ENCODE data around the gene PCDH9.
A peak's percentile ranks its signal among the peaks of the same experiment; 100 is the strongest.
"Not testable (repeated sequence)": the region's sequence is repeated elsewhere in the genome, so short reads cannot be mapped to it uniquely, and the experiment has no call there.

Gene PCDH9

DNA sequence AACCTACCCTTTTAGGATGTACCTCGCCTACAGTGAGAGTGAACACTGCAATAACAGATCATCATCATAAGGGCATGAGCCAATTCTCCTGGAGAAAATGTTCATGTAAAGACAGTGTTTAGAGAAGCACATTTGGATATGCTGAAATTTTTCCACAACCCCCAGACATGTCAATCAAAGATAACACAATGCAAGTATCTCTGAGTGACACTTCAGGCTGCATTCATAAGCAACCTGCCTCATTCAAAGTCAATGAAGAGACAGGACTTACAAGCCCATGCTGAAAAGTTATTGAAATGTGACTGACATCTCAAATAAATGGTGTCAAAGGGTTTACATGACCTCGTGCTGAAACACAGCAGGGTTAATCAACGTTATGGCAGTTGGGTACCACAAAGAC, 102.0 kb downstream of the PCDH9 start:
- DNase-seq (ENCODE audit: low spot score), result no peak

- no peak for DNase-seq (ENCODE audit: low spot score)
These were observed 104.5 kb downstream of the PCDH9 start for GRCh38 chr13:67125681-67126080.

- DNase-seq (ENCODE audit: low spot score), result no peak
These were observed 107.0 kb downstream of the PCDH9 start for GRCh38 chr13:67123165-67123564.

GRCh38 chr13:67122251-67122650, 107.9 kb downstream of the PCDH9 start:
- no peak for DNase-seq (ENCODE audit: low spot score)

- no peak for DNase-seq (ENCODE audit: low spot score)
These were observed 109.1 kb downstream of the PCDH9 start for GRCh38 chr13:67120872-67121531.

- DNase-seq (ENCODE audit: low spot score), result peak; percentile 15
These were observed 110.6 kb downstream of the PCDH9 start for GRCh38 chr13:67119481-67119894.

DNA sequence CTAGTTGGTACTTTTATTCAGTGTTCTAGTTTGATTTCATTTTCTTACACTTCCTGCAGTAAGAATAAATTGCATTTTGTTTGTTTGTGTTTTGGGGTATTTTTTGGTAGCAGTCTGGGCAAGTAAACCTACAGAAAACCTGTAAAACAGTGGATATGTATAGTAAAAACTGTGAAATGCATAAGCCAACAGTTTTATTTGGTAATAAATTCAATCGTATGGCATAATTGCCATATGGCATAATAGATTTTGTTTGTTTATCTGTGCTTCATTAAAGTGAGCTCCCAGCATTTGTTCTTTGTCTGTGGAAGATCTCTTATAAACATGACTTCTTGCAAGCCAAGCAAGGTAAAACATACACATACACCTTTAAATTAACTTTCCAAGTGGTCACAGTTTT, 111.9 kb downstream of the PCDH9 start:
- DNase-seq (ENCODE audit: low spot score), result no peak

- DNase-seq (ENCODE audit: low spot score), result no peak
These were observed 113.1 kb downstream of the PCDH9 start for GRCh38 chr13:67117010-67117550.

GRCh38 chr13:67107979-67108378, 122.2 kb downstream of the PCDH9 start:
- no peak for DNase-seq (ENCODE audit: low spot score)

GRCh38 chr13:67106502-67107057, 123.6 kb downstream of the PCDH9 start:
- DNase-seq (ENCODE audit: low spot score), result no peak

- no peak for DNase-seq (ENCODE audit: low spot score)
These were observed 128.2 kb downstream of the PCDH9 start for GRCh38 chr13:67101730-67102467.

DNA sequence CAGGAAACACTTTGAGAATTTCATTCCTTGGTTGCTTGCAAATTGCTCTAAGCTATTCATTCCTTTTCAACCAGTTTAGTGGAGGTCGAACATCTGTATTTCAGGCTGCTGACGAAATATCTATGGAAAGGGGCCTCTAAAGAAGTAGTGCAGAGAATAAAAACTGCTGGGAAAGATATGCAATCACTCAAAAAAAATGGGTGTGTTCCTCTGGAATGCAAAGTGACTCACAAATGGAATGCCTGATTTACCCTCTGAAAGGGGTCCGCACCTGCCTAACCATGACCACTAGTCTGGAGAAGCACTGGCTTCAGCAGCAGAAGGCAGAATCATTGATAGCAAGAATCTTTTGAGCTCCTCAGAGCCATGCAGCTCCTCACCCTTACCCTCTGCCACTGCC, 129.4 kb downstream of the PCDH9 start:
- DNase-seq (ENCODE audit: low spot score), result no peak

- DNase-seq (ENCODE audit: low spot score), result no peak
These were observed 130.6 kb downstream of the PCDH9 start for GRCh38 chr13:67099494-67099893.

DNA sequence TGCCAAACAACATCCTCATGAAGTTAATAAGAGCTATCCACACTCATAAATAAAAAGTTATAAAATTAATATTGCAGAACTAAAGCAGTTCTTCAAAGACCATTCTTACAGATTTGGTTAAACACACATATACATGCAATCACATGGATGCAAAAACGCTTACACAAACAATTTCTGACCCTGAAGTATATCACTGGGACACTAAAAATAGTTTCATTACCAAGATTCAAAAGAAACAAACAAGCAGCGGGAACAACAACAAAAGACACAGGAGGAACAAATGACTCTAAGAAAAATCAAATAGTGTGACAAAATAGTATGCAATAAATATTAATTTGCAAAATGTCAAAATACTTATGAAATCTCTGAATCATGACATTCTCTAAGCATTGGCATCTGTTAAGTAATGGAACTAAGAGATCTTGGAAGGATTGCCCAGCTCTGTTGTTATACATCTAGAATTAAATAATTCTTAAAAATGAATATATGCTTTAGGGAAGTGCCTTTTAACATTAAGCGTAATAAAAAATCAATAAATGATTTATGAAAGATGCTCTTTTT, 132.2 kb downstream of the PCDH9 start:
- DNase-seq (ENCODE audit: low spot score), result no peak

DNA sequence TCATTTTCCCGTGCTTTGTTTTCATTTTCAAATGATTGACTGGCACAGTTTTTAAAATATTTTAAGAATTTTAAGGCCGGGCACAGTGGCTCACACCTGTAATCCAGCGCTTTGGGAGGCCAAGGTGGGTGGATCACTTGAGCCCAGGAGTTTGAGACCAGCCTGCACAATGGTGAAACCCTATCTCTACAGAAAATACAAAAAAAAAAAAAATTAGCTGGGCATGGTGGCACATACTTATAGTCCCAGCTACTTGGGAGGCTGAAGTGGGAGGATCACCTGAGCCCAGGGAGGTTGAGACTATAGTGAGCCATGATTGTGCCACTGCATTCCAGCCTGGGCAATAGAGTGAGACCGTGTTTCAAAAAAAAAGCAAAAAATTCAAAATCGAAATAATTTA, 133.2 kb downstream of the PCDH9 start:
- DNase-seq (ENCODE audit: low spot score), result not testable (repeated sequence)

DNA sequence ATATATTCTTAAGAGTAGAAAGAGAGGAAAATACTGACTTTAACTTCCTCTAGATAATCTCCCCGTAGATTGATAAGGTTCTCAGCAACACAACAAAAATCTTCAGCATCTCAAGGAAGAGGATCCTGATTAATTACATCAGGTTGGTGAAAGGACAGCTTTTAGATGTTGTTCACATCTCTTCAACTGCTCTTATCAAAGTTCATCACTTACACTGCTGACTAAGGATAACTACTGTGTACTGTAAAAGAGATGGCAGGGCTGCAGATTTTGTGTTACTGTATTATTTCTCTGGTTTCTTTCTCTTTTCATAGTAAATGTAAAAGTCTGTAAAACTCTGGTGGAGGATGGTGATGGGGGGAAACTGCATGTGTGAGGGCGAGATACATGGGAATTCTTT, 133.7 kb downstream of the PCDH9 start:
- no peak for DNase-seq (ENCODE audit: low spot score)

DNA sequence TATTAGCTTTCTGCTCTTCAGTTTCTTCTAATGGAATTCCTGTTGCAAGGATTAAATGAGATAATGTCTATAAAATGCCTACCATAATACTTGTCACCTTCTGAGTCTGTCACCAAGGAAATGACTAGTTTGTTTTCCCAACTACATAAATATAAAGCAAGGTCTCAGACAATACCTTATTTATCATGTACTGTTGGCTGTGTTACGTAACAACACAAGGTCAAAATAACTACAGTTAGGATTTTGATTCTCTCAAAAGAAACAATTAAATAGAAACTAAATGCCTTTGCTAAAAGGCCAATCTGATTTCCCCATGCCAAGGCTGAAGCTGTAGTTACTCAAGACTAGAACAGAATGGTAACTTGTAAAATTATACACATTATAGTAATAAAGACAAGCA, 134.5 kb downstream of the PCDH9 start:
- DNase-seq (ENCODE audit: low spot score), result peak; percentile 6

- no peak for DNase-seq (ENCODE audit: low spot score)
These were observed 135.2 kb downstream of the PCDH9 start for GRCh38 chr13:67094952-67095351.

- DNase-seq (ENCODE audit: low spot score), result no peak
These were observed 136.1 kb downstream of the PCDH9 start for GRCh38 chr13:67094078-67094477.

DNA sequence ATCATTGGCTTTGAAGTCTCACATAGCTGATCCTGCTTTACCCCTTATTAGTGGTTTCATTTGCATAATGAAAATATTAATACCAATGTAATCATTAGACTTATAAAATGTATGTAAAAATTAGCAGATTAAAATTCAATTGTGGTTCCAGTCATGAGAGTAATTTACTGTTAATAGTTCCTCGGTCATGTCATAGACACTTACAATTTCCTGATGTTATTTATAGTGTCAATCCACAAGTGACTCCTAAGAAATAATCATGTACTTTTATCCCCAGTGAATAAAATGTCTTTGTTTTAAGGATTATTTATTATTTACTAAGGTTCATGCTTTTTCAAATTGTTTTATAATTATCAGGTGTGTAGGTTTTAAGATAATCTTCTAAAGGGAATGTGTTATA, 138.5 kb downstream of the PCDH9 start:
- no peak for DNase-seq (ENCODE audit: low spot score)

- no peak for DNase-seq (ENCODE audit: low spot score)
These were observed 139.3 kb downstream of the PCDH9 start for GRCh38 chr13:67090856-67091255.

DNA sequence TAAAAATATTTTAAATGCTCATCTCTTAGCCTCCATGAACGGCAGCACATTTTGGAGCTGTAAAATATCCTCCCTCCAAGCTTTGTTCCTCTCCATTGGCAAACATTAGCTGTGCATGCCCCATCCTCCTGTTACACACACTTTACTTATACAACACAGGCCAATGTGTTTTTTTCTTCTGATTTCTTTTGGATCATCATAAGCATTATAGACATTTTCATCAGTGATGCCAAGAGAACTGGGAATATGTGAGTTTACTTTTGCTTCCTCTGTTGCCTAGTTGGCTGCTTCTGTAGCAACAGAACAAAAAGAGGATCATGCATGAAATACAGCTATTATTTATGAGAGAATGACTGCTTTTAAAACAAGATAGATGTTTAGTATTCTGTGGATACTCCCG, 142.6 kb downstream of the PCDH9 start:
- DNase-seq (ENCODE audit: low spot score), result no peak

DNA sequence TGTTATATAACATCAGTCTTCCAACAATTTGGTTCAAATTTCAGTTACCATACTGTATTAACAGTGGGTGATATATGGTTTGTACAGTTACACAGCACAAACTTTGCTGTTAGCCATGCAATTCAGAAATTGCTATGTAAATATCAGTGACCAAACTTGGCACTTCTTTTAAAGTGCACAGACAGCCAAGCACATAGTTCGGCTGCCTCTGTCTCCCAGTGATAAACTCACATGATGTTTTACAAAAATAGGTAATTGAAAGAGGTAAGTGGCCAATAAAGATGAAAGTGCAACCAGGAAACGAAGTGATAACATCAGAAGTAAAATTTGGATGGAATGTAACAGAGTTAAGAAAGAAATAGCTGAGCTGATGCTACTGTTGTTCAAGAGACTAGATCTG, 143.9 kb downstream of the PCDH9 start:
- no peak for DNase-seq (ENCODE audit: low spot score)

All from RKO (cell line).